GM10248 (cell line): ENCODE results near the gene AKR1C2.

Experiments
- CTCF ChIA-PET: fragments of 300-600 bp; sonication (Branson Sonifier 250); formaldehyde crosslinking; extraction: SDS; loops from one replicate; lab custom pipeline; 2021; ENCODE audit warnings: antibody characterized with exemption; lab: Yijun Ruan, JAX
- POLR2A ChIA-PET: fragments of 350-650 bp; sonication (Branson Sonifier 250); formaldehyde crosslinking; extraction: SDS; loops from one replicate; lab custom pipeline; 2020; ENCODE audit warnings: antibody characterized with exemption; lab: Yijun Ruan, JAX
- DNase-seq: peaks from one replicate; pipeline ENCODE4 v3.0.0; 2012; ENCODE audit errors: extremely low spot score
- TF ChIP-seq, protein P1 (sequence below): IDR thresholded peaks from 2 replicates; pipeline ENCODE4 v1.5.1; 2012; ENCODE audit warnings: mild to moderate bottlenecking, low read depth; ENCODE audit errors: extremely low read depth, missing control alignments, control extremely low read depth

The AKR1C2 gene

DNA sequence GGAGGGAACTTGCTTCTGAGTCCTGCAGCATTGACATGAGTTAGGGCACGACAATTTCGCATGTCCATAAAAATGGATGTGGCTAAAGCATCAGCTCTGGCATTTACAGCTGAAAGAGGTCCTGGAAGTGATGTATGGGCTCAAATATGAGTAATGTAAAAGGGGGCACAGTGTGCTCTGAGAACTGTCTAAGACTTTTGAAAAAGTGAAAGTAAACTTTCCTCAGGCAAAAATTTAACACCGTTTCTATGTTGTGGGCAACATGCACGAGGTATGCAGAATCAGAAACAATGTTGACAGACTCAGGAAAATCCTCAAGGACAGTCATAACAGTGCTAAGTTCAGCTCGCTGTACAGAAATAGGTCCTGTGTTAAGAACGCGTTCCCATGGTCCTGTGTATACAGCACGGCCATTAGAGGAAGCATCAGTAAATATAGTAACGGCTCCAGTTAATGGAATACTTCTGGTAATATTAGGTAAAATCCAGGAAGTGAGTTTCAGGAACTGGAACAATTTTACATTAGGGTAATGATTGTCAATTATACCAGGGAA, 37.9 kb upstream of the AKR1C2 start:
- DNase-seq: no peak
- CTCF ChIA-PET: no interaction called here
- TF ChIP-seq, protein P1, sequence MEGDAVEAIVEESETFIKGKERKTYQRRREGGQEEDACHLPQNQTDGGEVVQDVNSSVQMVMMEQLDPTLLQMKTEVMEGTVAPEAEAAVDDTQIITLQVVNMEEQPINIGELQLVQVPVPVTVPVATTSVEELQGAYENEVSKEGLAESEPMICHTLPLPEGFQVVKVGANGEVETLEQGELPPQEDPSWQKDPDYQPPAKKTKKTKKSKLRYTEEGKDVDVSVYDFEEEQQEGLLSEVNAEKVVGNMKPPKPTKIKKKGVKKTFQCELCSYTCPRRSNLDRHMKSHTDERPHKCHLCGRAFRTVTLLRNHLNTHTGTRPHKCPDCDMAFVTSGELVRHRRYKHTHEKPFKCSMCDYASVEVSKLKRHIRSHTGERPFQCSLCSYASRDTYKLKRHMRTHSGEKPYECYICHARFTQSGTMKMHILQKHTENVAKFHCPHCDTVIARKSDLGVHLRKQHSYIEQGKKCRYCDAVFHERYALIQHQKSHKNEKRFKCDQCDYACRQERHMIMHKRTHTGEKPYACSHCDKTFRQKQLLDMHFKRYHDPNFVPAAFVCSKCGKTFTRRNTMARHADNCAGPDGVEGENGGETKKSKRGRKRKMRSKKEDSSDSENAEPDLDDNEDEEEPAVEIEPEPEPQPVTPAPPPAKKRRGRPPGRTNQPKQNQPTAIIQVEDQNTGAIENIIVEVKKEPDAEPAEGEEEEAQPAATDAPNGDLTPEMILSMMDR: no peak
- POLR2A ChIA-PET: no interaction called here

- CTCF ChIA-PET: no interaction called here
- DNase-seq: no peak
- TF ChIP-seq, protein P1: no peak
Observed at GRCh38 chr10:5040781-5041470, 37.3 kb upstream of the AKR1C2 start.

DNA sequence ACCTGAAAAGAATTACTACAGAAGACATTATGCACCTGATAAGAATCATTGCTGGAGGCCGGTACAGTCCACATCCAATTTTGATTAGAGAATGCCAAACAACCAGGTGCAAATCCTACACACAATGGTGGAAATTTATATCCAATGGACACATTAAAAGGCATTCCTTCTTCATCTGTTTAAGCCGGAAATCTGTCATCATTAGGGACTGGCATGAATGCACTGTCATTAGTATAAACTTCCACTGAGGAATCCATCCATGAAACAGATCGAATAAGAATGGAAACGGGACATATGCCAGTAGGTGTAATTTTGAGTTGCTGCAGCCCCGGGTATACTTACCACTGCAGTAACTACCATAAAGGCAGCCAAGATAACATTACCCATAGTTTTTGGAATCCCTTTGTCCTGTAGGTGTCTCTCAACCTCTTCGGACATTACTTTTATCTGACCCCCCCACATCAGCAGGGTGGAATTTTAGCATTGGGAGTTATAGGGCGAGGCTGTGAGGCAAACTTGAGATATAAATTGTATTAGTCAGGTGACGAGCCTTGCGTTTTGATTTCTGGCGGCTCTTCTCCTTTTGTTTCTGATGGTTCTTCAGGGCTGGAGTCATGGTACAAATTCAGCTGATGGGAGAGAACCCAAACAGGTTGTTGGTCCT, 36.5 kb upstream of the AKR1C2 start:
- TF ChIP-seq, protein P1: no peak
- no peak for DNase-seq
- ChIA-PET POLR2A (no interaction called here), CTCF (no interaction called here)

More at GRCh38 chr10:5040781-5041470, 37.3 kb upstream of the AKR1C2 start:
- POLR2A ChIA-PET: no interaction called here

GRCh38 chr10:5038733-5039132, 35.1 kb upstream of the AKR1C2 start:
- DNase-seq: no peak
- ChIA-PET POLR2A (no interaction called here), CTCF (no interaction called here)
- TF ChIP-seq, protein P1: no peak

DNA sequence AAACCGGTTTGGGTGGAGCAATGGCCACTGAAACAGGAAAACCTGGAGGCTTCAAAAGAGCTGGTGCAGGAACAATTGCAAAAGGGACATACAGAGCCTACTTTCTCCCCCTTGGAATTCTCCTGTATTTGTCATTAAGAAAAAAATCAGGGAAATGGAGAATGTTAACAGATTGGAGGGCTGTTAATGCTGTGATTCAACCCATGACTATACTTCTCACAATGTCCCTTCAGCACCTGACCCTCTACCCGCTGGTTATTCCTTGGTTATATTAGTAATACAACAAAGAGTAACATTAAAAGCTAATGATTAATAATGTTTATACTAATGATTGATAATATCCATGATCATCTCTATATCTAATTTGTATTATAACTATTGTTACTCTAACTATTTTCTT, 34.4 kb upstream of the AKR1C2 start:
- TF ChIP-seq, protein P1: no peak
- ChIA-PET CTCF (no interaction called here), POLR2A (no interaction called here)
- DNase-seq: no peak

- POLR2A ChIA-PET: no interaction called here
- CTCF ChIA-PET: no interaction called here
- no peak for DNase-seq
- TF ChIP-seq, protein P1: no peak
Observed at GRCh38 chr10:5036511-5036910, 32.9 kb upstream of the AKR1C2 start.
